Activated naive CD4-positive, alpha-beta T cell treated with anti-CD3 and anti-CD28 coated beads, Interleukin-2, amount 10 ng/mL, durations not matched to agents 7 days and 5 days (primary cell): ENCODE results near the gene IFNA21.
"Not testable (repeated sequence)": the region's sequence is repeated elsewhere in the genome, so short reads cannot be mapped to it uniquely, and the experiment has no call there.

Experiments used
- CTCF ChIA-PET: fragments of 350-600 bp; sonication (Branson Sonifier 250); formaldehyde crosslinking; loops from one replicate; lab custom pipeline; 2021; ENCODE audit warnings: antibody characterized with exemption; lab: Charles Lee
- DNase-seq: peaks from one replicate; pipeline ENCODE4 v3.0.0-alpha.2; 2020
- H3K27ac Mint-ChIP-seq: one replicate; pipeline ENCODE4 v1.8.0; 2021; ENCODE audit warnings: mild to moderate bottlenecking, moderate library complexity, mixed read lengths
- H3K27me3 Mint-ChIP-seq: one replicate; pipeline ENCODE4 v1.8.0; 2021; ENCODE audit warnings: mild to moderate bottlenecking, mixed read lengths
- H3K36me3 Mint-ChIP-seq: one replicate; pipeline ENCODE4 v1.8.0; 2021; ENCODE audit warnings: mixed read lengths
- H3K4me1 Mint-ChIP-seq: one replicate; pipeline ENCODE4 v1.8.0; 2021; ENCODE audit warnings: mixed read lengths
- H3K4me3 Mint-ChIP-seq: one replicate; pipeline ENCODE4 v1.8.0; 2021; ENCODE audit warnings: mild to moderate bottlenecking, moderate library complexity, mixed read lengths
- H3K9me3 Mint-ChIP-seq: one replicate; pipeline ENCODE4 v1.8.0; 2021; ENCODE audit warnings: mixed read lengths

IFNA21 gene

DNA sequence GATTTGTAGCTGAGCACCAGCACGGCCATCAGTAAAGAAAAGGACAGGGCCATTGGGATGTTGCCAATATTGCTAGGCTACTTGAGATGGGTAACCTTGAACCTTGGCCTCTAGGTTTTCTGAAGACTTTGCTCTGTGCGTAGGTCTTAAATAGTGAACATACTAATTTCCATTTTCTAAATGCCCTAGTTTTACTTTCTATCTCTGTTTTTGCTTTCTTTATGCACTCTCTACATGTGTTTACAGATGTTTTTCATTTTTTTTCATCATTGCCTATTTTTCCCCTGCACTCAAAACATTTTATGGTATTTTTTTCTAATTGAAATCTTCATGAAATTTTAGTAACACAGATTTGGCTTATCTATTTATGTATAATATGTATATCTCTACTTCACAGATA is at the start of gene IFNA21:
Gene IFNA21, minus strand, starts transcription at position 101 of the 400 bp plus-strand sequence. Its CDS starts 48 bp downstream, at position 53.
- H3K36me3 Mint-ChIP-seq, H3K4me3 Mint-ChIP-seq, H3K9me3 Mint-ChIP-seq, CTCF ChIA-PET, DNase-seq, H3K27ac Mint-ChIP-seq: not testable (repeated sequence)
- Mint-ChIP-seq H3K4me1 (peaks cover 16% of the 10 kb centered on the region), H3K27me3 (peaks cover 15% of the 10 kb centered on the region)

DNA sequence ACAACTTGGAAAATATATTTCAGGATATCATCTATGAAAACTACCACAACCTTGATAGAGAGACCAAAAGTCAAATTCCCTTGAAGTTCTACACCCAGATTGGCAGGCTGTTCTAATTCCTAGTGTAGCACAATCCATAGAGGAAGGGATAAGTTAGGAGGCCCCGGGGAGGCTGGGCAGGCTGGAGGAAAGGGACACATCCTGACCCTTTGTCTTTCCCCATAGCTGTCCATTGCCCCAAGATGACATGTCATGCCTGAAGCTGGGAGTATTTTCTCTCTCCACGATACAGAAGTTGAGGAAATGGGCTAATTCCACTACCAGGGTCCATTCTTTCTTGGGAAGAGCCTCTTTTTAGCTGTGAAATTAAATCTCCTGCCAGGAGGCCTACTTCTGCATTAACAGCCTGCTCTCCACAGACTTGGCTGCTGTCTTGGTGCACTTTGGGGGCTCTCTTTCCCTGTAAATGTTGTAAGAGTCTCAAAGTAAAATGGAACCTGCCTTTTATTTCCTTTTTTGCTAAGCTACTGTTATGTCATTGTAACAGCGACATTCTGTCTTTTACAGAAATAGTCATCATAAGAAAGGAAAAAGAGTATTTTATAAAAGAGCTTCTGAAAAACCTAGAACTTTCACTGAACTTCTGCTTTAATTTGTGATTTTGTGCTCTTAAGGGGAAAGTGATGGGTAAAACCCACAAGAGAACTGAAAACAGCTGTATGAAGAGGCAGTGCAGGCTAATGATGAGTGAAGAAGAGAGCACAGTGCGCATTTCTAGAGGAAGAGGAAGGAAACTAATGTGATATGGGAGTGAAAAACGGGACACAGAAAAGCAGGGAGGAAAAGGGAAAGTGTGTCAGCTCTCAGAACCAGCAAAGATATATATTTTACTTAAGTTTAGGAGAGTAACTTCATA is 47.2 kb upstream of the IFNA21 start:
- H3K27me3 Mint-ChIP-seq, result peaks cover 23% of the 10 kb centered on the region
- H3K4me1 Mint-ChIP-seq, H3K27ac Mint-ChIP-seq, H3K4me3 Mint-ChIP-seq, DNase-seq, H3K9me3 Mint-ChIP-seq, H3K36me3 Mint-ChIP-seq: not testable (repeated sequence)
- CTCF ChIA-PET, result interaction anchor here (0.6 to 1.6 kb wide), 14 partner anchors 15 to 586 kb away, joined by 3 to 8 read pairs (median 3); partner anchors contain the start of gene IFNA17

DNA sequence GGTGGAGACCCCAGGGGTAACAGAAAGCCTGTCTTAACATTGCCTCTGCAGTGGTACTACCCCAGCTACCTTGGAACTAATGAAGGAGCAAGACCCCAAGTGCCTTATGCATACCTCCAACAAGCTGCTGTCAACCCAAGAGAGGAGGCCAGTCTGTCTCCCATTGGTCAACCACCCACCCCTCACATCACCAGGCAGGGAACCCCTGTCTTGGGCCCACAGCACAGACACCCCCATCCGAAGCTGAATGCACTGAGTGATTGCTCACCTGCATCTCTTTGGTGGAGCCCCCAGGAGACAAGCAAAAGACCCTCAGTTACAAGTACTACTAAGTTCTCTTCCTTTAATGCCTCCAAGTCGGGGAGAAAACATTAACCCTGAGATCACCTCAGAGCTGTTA is 45.7 kb upstream of the IFNA21 start:
- not testable (repeated sequence) for H3K36me3 Mint-ChIP-seq, H3K4me3 Mint-ChIP-seq, H3K9me3 Mint-ChIP-seq, H3K27ac Mint-ChIP-seq, DNase-seq, H3K4me1 Mint-ChIP-seq
- CTCF ChIA-PET, result interaction anchor here (1.0 kb wide), 1 partner anchor 30 kb away, joined by 5 read pairs; no protein-coding TSS in a partner anchor
- peaks cover 22% of the 10 kb centered on the region for H3K27me3 Mint-ChIP-seq

DNA sequence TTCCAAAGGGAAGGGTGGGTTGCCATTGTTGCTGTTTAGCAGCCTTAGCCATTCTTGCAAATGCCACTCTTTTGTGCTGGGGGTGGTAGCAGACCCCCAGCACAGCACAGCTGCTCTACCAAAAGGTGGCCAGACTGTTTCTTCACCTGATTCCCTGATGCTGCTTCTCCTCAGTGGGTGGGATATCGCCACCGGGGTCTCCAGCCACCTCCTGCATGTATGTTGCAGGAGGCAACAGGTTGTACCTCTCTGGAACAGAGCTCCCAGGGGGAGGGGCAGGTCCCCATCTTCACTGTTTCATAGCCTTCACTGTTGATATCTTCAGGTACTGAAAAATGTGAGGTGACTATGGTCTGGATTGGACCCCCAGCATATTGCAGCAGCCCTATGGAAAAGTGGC is 44.3 kb upstream of the IFNA21 start:
- CTCF ChIA-PET, DNase-seq, H3K4me1 Mint-ChIP-seq, H3K27ac Mint-ChIP-seq, H3K4me3 Mint-ChIP-seq, H3K36me3 Mint-ChIP-seq, H3K9me3 Mint-ChIP-seq: not testable (repeated sequence)
- peaks cover 19% of the 10 kb centered on the region for H3K27me3 Mint-ChIP-seq

DNA sequence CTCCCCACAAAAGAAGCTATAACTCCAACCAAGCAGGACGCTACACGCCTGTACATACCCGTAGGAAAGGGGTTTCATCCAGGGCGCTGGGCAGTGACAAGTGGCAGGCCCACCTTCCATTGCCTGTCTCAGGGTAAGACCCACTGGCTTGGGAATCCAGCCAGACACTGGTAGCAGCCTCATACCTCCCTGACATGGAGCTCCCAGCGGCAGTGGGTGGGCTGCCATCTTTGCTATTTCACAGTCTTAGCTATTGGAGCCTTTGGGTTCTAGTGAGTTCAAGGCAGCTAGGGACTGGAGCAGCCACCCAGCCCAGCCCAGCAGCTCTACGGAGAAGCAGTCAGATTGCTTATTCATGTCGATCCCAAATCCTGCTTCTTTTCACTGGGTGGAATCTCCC is 43.9 kb upstream of the IFNA21 start:
- no peaks in the 10 kb centered on the region for H3K9me3 Mint-ChIP-seq
- no peak overlapping the region for H3K4me3 Mint-ChIP-seq
- H3K36me3 Mint-ChIP-seq, result no peaks in the 10 kb centered on the region
- H3K27ac Mint-ChIP-seq, result no peak overlapping the region
- no peak for DNase-seq
- CTCF ChIA-PET, result interaction anchor here (0.6 kb wide), 1 partner anchor 71 kb away, joined by 3 read pairs; no protein-coding TSS in a partner anchor
- peaks cover 15% of the 10 kb centered on the region for H3K27me3 Mint-ChIP-seq
- peaks cover 4% of the 10 kb centered on the region for H3K4me1 Mint-ChIP-seq

DNA sequence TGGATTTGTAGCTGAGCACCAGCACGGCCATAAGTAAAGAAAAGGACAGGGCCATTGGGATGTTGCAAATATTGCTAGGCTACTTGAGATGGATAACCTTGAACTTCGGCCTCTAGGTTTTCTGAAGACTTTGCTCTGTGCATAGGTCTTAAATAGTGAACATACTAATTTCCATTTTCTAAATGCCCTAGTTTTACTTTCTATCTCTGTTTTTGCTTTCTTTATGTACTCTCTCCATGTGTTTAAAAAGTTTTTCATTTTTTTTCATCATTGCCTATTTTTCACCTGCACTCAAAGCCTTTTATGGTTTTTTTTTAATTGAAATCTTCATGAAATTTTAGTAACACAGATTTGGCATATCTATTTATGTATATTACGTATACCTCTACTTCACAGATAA is 40.6 kb upstream of the IFNA21 start, which contains the start of gene IFNA10:
Gene IFNA10, minus strand, starts transcription at position 101 of the 400 bp plus-strand sequence. Its CDS starts 46 bp downstream, at position 55.
- CTCF ChIA-PET, result interaction anchor here (1.2 kb wide), 1 partner anchor 12 kb away, joined by 5 read pairs; no protein-coding TSS in a partner anchor
- H3K27me3 Mint-ChIP-seq, result peaks cover 12% of the 10 kb centered on the region
- not testable (repeated sequence) for H3K27ac Mint-ChIP-seq, H3K4me3 Mint-ChIP-seq, H3K36me3 Mint-ChIP-seq, H3K9me3 Mint-ChIP-seq, H3K4me1 Mint-ChIP-seq, DNase-seq

DNA sequence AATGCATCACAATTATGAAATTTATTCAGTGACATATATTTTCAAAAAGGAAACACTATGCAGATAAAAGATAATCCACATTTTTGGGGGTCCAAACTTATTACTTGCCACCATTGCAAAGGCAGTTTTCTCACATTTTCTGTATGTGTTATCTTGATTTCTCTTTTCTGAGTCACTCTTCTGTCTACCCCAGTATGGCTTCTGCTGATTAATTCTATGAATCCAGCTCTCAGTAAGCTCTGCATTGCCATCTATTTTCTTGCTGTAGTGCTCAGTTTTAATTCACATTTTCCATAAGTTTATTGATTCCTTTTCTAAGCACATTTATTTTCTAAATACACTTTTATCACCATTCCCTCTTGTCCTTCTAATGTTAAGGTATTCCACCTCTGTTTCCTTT is 38.7 kb upstream of the IFNA21 start:
- H3K4me3 Mint-ChIP-seq, result no peak overlapping the region
- H3K9me3 Mint-ChIP-seq, result no peaks in the 10 kb centered on the region
- H3K27me3 Mint-ChIP-seq, result peaks cover 16% of the 10 kb centered on the region
- CTCF ChIA-PET, result no interaction called here
- H3K4me1 Mint-ChIP-seq, result no peaks in the 10 kb centered on the region
- H3K36me3 Mint-ChIP-seq, result no peaks in the 10 kb centered on the region
- no peak for DNase-seq
- no peak overlapping the region for H3K27ac Mint-ChIP-seq

DNA sequence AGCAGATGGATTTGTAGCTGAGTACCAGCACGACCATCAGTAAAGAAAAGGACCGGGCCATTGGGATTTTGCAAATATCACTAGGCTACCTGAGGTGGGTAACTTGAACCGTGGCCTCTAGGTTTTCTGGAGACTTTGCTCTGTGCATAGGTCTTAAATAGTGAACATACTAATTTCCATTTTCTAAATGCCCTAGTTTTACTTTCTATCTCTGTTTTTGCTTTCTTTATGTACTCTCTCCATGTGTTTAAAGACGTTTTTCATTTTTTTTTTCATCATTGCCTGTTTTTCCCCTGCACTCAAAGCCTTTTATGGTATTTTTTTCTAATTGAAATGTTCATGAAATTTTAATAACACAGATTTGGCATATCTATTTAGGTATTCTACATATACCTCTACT is 35.6 kb upstream of the IFNA21 start, which contains the start of gene IFNA7:
Gene IFNA7, minus strand, starts transcription at position 101 of the 400 bp plus-strand sequence. Its CDS starts 40 bp downstream, at position 61.
- H3K36me3 Mint-ChIP-seq, DNase-seq, H3K4me1 Mint-ChIP-seq, CTCF ChIA-PET, H3K27ac Mint-ChIP-seq, H3K4me3 Mint-ChIP-seq, H3K9me3 Mint-ChIP-seq: not testable (repeated sequence)
- H3K27me3 Mint-ChIP-seq, result peaks cover 25% of the 10 kb centered on the region

DNA sequence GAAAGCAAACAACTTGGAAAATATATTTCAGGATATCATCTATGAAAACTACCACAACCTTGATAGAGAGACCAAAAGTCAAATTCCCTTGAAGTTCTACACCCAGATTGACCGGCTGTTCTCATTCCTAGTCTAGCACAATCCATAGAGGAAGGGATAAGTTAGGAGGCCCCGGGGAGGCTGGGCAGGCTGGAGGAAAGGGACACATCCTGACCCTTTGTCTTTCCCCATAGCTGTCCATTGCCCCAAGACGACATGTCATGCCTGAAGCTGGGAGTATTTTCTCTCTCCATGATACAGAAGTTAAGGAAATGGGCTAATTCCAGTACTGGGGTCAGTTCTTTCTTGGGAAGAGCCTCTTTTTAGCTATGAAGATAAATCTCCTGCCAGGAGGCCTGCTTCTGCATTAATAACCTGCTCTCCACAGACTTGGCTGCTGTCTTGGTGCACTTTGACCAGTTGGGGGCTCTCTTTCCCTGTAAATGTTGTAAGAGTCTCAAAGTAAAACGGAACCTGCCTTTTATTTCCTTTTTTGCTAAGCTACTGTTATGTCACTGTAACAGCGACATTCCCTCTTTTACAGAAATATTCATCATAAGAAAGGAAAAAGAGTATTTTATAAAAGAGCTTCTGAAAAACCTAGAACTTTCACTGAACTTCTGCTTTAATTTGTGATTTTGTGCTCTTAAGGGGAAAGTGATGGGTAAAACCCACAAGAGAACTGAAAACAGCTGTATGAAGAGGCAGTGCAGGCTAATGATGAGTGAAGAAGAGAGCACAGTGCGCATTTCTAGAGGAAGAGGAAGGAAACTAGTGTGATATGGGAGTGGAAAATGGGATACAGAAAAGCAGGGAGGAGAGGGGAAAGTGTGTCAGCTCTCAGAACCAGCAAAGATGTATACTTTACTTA is 28.7 kb upstream of the IFNA21 start:
- DNase-seq, result peak; percentile 58
- not testable (repeated sequence) for H3K27ac Mint-ChIP-seq, H3K4me1 Mint-ChIP-seq, H3K9me3 Mint-ChIP-seq, H3K4me3 Mint-ChIP-seq, H3K36me3 Mint-ChIP-seq
- H3K27me3 Mint-ChIP-seq, result peaks cover 38% of the 10 kb centered on the region
- CTCF ChIA-PET, result interaction anchor here (0.7 to 2.3 kb wide), 18 partner anchors 10 to 595 kb away, joined by 3 to 13 read pairs (median 4); partner anchors contain the start of genes IFNA10 and IFNA16

DNA sequence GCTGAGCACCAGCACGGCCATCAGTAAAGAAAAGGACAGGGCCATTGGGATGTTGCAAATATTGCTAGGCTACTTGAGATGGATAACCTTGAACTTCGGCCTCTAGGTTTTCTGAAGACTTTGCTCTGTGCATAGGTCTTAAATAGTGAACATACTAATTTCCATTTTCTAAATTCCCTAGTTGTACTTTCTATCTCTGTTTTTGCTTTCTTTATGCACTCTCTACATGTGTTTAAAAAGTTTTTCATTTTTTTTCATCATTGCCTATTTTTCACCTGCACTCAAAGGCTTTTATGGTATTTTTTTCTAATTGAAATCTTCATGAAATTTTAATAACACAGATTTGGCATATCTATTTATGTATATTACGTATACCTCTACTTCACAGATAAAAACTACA is 21.0 kb upstream of the IFNA21 start, which contains the start of gene IFNA4:
Gene IFNA4, minus strand, starts transcription at position 101 of the 400 bp plus-strand sequence. Its CDS starts 56 bp downstream, at position 45.
- CTCF ChIA-PET, result interaction anchor here (0.7 kb wide), 1 partner anchor 461 kb away, joined by 3 read pairs; no protein-coding TSS in a partner anchor

DNA sequence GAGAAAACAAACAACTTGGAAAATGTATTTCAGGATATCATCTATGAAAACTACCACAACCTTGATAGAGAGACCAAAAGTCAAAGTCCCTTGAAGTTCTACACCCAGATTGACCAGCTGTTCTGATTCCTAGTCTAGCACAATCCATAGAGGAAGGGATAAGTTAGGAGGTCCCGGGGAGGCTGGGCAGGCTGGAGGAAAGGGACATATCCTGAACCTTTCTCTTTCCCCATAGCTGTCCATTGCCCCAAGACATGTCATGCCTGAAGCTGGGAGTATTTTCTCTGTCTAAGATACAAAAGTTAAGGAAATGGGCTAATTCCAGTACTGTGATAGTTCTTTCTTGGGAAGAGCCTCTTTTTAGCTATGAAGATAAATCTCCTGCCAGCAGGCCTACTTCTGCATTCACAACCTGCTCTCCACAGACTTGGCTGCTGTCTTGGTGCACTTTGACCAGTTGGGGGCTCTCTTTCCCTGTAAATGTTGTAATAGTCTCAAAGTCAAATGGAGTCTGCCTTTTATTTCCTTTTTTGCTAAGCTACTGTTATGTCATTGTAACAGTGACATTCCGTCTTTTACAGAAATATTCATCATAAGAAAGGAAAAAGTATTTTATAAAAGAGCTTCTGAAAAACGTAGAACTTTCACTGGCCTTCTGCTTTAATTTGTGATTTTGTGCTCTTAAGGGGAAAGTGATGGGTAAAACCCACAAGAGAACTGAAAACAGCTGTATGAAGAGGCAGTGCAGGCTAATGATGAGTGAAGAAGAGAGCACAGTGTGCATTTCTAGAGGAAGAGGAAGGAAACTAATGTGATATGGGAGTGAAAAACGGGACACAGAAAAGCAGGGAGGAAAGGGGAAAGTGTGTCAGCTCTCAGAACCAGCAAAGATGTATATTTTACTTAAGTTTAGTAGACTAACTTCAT is 16.6 kb upstream of the IFNA21 start:
- not testable (repeated sequence) for H3K27ac Mint-ChIP-seq, H3K4me3 Mint-ChIP-seq
- peak; percentile 40 for DNase-seq

More for the DNA sequence above, 21.0 kb upstream of the IFNA21 start, which contains the start of gene IFNA4:
- H3K27me3 Mint-ChIP-seq, result peaks cover 28% of the 10 kb centered on the region
- H3K4me3 Mint-ChIP-seq, DNase-seq, H3K36me3 Mint-ChIP-seq, H3K9me3 Mint-ChIP-seq, H3K4me1 Mint-ChIP-seq, H3K27ac Mint-ChIP-seq: not testable (repeated sequence)

DNA sequence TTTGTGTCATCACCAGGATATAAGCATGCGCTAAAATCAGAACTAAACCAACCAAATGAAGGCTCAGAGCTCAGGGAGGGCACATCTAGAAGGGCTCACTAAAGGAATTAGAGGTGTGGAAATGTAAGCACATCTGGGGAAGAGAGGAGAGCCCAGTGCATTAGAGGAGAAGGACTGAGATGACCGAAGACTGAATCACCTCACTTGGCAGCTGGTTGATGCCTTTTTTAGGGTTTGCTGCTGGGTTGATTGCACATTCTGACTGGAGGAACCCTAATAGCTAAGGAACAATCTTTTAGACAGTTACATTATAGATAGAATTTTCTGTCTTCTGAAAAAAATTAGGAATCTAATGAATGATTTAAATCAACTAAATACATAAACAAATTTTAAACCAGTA is 8.2 kb upstream of the IFNA21 start:
- Mint-ChIP-seq H3K4me3 (no peak overlapping the region), H3K36me3 (no peaks in the 10 kb centered on the region), H3K27ac (no peak overlapping the region), H3K27me3 (peaks cover 17% of the 10 kb centered on the region), H3K9me3 (no peaks in the 10 kb centered on the region), H3K4me1 (no peaks in the 10 kb centered on the region)
- CTCF ChIA-PET, result interaction anchor here (0.9 kb wide), 1 partner anchor 8 kb away, joined by 4 read pairs; no protein-coding TSS in a partner anchor
- no peak for DNase-seq

More for the DNA sequence above, 16.6 kb upstream of the IFNA21 start:
- CTCF ChIA-PET, result interaction anchor here (0.6 to 2.9 kb wide), 22 partner anchors 8 to 605 kb away, joined by 3 to 13 read pairs (median 4); partner anchors contain the start of genes IFNA14 and KLHL9
- not testable (repeated sequence) for H3K4me1 Mint-ChIP-seq, H3K9me3 Mint-ChIP-seq, H3K36me3 Mint-ChIP-seq
- peaks cover 46% of the 10 kb centered on the region for H3K27me3 Mint-ChIP-seq

DNA sequence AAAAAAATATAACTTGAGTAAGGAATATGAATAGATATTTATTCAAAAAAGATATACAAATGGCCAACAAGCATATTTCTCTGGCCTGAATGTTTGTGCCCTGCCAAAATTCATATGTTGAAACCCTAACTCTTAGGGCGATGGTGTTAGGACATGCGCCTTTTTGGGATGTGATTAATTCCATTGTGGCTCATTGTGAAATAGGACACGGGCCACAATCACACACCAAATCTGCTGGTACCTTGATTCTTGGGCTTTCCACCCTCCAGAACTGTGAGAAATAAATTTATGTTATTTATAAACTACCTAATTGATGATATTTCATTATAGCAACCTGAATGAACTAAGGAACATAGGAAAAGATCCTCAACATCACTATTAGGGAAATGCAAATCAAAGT is 5.7 kb upstream of the IFNA21 start:
- H3K9me3 Mint-ChIP-seq, result no peaks in the 10 kb centered on the region
- H3K27me3 Mint-ChIP-seq, result peaks cover 6% of the 10 kb centered on the region
- no peaks in the 10 kb centered on the region for H3K4me1 Mint-ChIP-seq
- CTCF ChIA-PET, result no interaction called here
- H3K4me3 Mint-ChIP-seq, result no peak overlapping the region
- H3K27ac Mint-ChIP-seq, result no peak overlapping the region
- no peak for DNase-seq
- H3K36me3 Mint-ChIP-seq, result no peaks in the 10 kb centered on the region
